Stomach smooth muscle (tissue), 2 donors: ENCODE measurements around the gene PRRT2.

Experiments
- H3K27ac ChIP-seq: one replicate; pipeline ENCODE4 v1.7.0; 2013; ENCODE audit warnings: mild to moderate bottlenecking, low read length, inconsistent platforms
- H3K27me3 ChIP-seq, 2 donors: one replicate each; pipeline ENCODE4 v1.7.0; 2013; ENCODE audit warnings: low read length in 2 of 2; ENCODE audit not compliant: insufficient read depth in 2 of 2, control insufficient read depth in 1 of 2
- H3K36me3 ChIP-seq, 2 donors: one replicate each; pipeline ENCODE4 v1.7.0; 2013; ENCODE audit warnings: low read length in 2 of 2; ENCODE audit not compliant: control insufficient read depth in 2 of 2, insufficient read depth in 2 of 2
- H3K4me1 ChIP-seq: one replicate; pipeline ENCODE4 v1.7.0; 2013; ENCODE audit warnings: low read length; ENCODE audit not compliant: control insufficient read depth, insufficient read depth
- H3K4me3 ChIP-seq, 2 donors: one replicate each; pipeline ENCODE4 v1.7.0; 2013; ENCODE audit warnings: low read length in 2 of 2
- H3K9ac ChIP-seq, 2 donors: one replicate each; pipeline ENCODE4 v1.7.0; 2013; ENCODE audit warnings: low read length in 2 of 2, mild to moderate bottlenecking in 1 of 2
- H3K9me3 ChIP-seq, 2 donors: one replicate each; pipeline ENCODE4 v1.7.0; 2013; ENCODE audit warnings: low read length in 2 of 2; ENCODE audit not compliant: control insufficient read depth in 2 of 2
- donor health status: healthy.
- donor health status: Pancreatic carcinoma.

PRRT2 gene

DNA sequence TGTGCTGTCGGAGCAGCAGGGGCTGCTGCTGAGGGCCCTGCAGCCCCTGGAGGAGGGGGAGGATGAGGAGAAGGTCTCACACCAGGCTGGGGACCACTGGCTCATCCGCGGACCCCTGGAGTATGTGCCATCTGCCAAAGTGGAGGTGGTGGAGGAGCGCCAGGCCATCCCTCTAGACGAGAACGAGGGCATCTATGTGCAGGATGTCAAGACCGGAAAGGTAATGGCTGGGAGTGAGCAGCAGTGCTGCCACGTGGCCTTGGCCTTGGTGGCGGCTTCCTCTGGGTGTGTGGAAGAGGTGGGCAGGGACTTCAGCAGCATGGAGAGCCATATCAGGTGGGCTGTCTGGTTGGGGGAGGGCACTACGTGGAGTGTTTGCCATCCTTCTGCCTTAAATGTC lies 28.2 kb downstream of the PRRT2 start:
- peaks cover 4% of the 10 kb centered on the region for H3K4me1 ChIP-seq
- H3K4me3 ChIP-seq, result no peak overlapping the region
- no peaks in the 10 kb centered on the region for H3K9me3 ChIP-seq
- peaks cover 32 to 44% of the 10 kb centered on the region in 2 donors for H3K36me3 ChIP-seq
- H3K9ac ChIP-seq, result no peak overlapping the region
- H3K27me3 ChIP-seq, result no peaks in the 10 kb centered on the region
- H3K27ac ChIP-seq, result no peak overlapping the region

- Histone ChIP-seq H3K27me3 (no peaks in the 10 kb centered on the region), H3K9ac (no peak overlapping the region), H3K4me3 (no peak overlapping the region), H3K9me3 (no peaks in the 10 kb centered on the region), H3K4me1 (peaks cover 8% of the 10 kb centered on the region), H3K27ac (no peak overlapping the region), H3K36me3 (peaks cover 29 to 49% of the 10 kb centered on the region in 2 donors)
Observed at GRCh38 chr16:29841631-29842030, 29.6 kb downstream of the PRRT2 start.

GRCh38 chr16:29842732-29843346 lies 30.8 kb downstream of the PRRT2 start:
- Histone ChIP-seq H3K4me1 (peaks cover 8% of the 10 kb centered on the region), H3K27ac (no peak overlapping the region), H3K36me3 (peaks cover 28 to 53% of the 10 kb centered on the region in 2 donors), H3K9me3 (no peaks in the 10 kb centered on the region), H3K27me3 (no peaks in the 10 kb centered on the region), H3K4me3 (no peak overlapping the region), H3K9ac (no peak overlapping the region)

DNA sequence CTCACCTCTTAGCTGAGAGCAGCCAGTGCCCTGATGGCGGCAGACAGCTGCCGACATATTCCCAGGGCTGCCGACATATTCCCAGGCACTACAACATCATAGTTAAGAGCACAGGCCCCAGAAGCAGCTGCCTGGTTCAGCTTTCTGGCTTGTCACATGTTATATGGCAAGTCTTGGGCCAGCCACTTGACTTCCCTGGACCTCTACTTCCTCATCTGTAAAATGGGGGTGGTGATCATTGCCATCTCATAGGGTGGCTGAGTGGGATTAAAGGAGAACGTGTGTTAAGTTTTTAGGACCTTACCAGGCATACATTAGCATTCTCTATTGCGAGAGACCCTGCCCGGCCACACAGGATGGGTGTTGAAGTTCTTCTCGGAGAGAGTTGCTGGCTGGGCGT lies 31.9 kb downstream of the PRRT2 start:
- peaks cover 11% of the 10 kb centered on the region for H3K4me1 ChIP-seq
- no peak overlapping the region for H3K4me3 ChIP-seq
- no peaks in the 10 kb centered on the region for H3K27me3 ChIP-seq
- H3K9me3 ChIP-seq, result no peaks in the 10 kb centered on the region
- no peak overlapping the region for H3K27ac ChIP-seq
- no peak overlapping the region for H3K9ac ChIP-seq
- peaks cover 27 to 51% of the 10 kb centered on the region in 2 donors for H3K36me3 ChIP-seq

- no peak overlapping the region for H3K9ac ChIP-seq
- H3K4me3 ChIP-seq, result no peak overlapping the region
- H3K27me3 ChIP-seq, result no peaks in the 10 kb centered on the region
- H3K4me1 ChIP-seq, result peaks cover 15% of the 10 kb centered on the region
- no peak overlapping the region for H3K27ac ChIP-seq
- H3K9me3 ChIP-seq, result no peaks in the 10 kb centered on the region
- H3K36me3 ChIP-seq, result peaks cover 27 to 47% of the 10 kb centered on the region in 2 donors
Observed at GRCh38 chr16:29844575-29845331, 32.8 kb downstream of the PRRT2 start.

GRCh38 chr16:29845656-29846055 lies 33.7 kb downstream of the PRRT2 start:
- H3K9ac ChIP-seq, result no peak overlapping the region
- no peaks in the 10 kb centered on the region for H3K9me3 ChIP-seq
- H3K27me3 ChIP-seq, result no peaks in the 10 kb centered on the region
- H3K36me3 ChIP-seq, result peaks cover 27 to 44% of the 10 kb centered on the region in 2 donors
- H3K27ac ChIP-seq, result no peak overlapping the region
- H3K4me3 ChIP-seq, result no peak overlapping the region
- peaks cover 15% of the 10 kb centered on the region for H3K4me1 ChIP-seq

DNA sequence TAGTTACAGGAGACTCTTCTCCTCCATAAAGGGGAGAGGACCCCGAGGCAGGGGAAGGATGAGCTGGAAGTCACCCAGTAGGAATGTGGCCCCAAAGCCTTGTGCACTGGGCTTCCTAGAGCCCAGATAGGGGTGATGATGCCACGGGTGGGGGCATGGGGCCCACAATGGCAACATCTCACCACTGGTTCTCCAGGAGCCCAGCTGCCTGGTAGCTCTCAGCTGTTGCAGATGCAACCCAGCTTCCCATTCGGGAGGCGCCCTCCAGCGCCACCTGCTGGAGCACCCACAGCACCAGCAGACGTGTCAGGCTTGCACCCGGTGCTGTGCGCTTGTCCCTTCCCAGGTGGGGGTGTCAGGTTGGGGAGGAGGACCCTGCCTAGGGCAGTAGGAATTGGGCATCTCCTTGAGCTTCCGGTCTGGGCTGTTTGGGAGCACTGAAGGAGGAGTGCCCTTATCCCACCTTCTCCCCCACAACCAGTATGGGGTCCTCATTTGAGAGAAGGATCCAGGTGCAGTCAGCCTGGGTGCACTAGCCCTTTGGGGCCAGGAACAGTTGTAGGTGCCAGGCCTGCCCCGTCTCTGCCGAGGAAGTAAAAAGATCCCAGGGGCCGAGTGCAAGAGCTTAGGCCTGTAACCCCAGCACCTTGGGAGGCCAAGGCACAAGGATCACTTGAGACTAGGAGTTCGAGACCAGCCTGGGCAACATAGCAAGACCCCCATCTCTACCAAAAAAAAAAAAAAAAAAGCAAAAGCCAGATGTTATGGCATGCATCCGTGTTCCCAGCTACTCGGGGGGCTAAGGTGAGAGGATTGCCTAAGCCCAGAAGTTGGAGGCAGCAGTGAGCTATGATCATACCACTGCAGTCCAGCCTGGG lies 36.7 kb downstream of the PRRT2 start:
- Histone ChIP-seq H3K4me3 (no peak overlapping the region), H3K9me3 (no peaks in the 10 kb centered on the region), H3K27ac (no peak overlapping the region), H3K9ac (no peak overlapping the region), H3K27me3 (no peaks in the 10 kb centered on the region), H3K36me3 (peaks cover 15 to 30% of the 10 kb centered on the region in 2 donors), H3K4me1 (peaks cover 15% of the 10 kb centered on the region)

GRCh38 chr16:29849505-29849904 lies 37.5 kb downstream of the PRRT2 start:
- Histone ChIP-seq H3K36me3 (peaks cover 13 to 29% of the 10 kb centered on the region in 2 donors), H3K4me3 (no peak overlapping the region), H3K4me1 (peaks cover 15% of the 10 kb centered on the region), H3K9ac (peak overlapping the region in 1 of 2 donors; percentile 42), H3K27ac (peak overlapping the region; percentile 49), H3K9me3 (no peaks in the 10 kb centered on the region), H3K27me3 (no peaks in the 10 kb centered on the region)

GRCh38 chr16:29850998-29851397 lies 39.0 kb downstream of the PRRT2 start:
- Histone ChIP-seq H3K27me3 (no peaks in the 10 kb centered on the region), H3K9ac (no peak overlapping the region), H3K4me3 (no peak overlapping the region), H3K27ac (no peak overlapping the region), H3K36me3 (peaks cover 9 to 18% of the 10 kb centered on the region in 2 donors), H3K9me3 (no peaks in the 10 kb centered on the region), H3K4me1 (peaks cover 7% of the 10 kb centered on the region)

DNA sequence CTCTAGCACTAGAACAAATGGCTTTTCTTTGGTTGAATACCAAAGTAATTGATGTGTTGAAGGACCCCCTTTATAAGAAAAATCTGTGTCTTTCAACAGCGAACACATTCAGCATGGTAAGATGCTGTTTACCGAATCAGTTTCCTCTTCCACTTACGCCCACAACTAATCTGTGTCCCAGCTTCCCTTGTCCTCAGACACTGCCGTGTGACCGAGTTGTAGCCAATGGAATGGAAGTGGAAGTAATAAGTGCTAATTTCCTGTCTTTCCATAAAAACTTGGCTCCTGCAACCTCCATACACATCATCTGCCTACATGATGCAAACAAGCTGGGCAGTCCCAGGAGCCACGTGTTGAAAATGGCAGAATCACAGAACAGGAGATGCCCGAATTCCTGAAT lies 40.7 kb downstream of the PRRT2 start:
- Histone ChIP-seq H3K4me3 (no peak overlapping the region), H3K27ac (no peak overlapping the region), H3K9ac (no peak overlapping the region), H3K9me3 (no peaks in the 10 kb centered on the region), H3K4me1 (peaks cover 12% of the 10 kb centered on the region), H3K36me3 (peaks cover 0 to 5% of the 10 kb centered on the region in 2 donors), H3K27me3 (no peaks in the 10 kb centered on the region)
